GM12878 (cell line): ENCODE measurements around the gene NT5E. TPM values are rescaled to one million over a fixed set of nuclear protein-coding genes. Genes with fewer than 3 reads are reported as not detected.

Experiments used
- ATAC-seq: fragments of 200-7000 bp; cut with Tn5 transposase; 3 replicates; pipeline ENCODE4 v1.9.1; 2020; ENCODE audit warnings: mild to moderate bottlenecking, moderate library complexity
- BruUV-seq: library from RNA; stranded (reverse); fragments of 400-500 nt; replicated peaks from 2 replicates; lab custom pipeline; 2021; lab: Mats Ljungman, UMichigan
- CTCF ChIA-PET: fragments of 300-600 bp; sonication (Branson Sonifier 250); formaldehyde crosslinking; extraction: SDS; loops from one replicate; lab custom pipeline; 2021; ENCODE audit warnings: inconsistent platforms; lab: Yijun Ruan, JAX
- POLR2A ChIA-PET: fragments of 350-600 bp; formaldehyde crosslinking; extraction: SDS; loops from one replicate; lab custom pipeline; 2021; ENCODE audit warnings: inconsistent platforms; lab: Charles Lee
- RAD21 ChIA-PET: fragments of 300-600 bp; sonication (Branson Sonifier 250); formaldehyde crosslinking; loops from one replicate; lab custom pipeline; 2023; ENCODE audit warnings: antibody characterized with exemption; ENCODE audit not compliant: unreplicated experiment; lab: Charles Lee
- SMC1A ChIA-PET: fragments of 300-600 bp; sonication (Branson Sonifier 250); formaldehyde crosslinking; loops from one replicate; lab custom pipeline; 2023; ENCODE audit not compliant: unreplicated experiment, uncharacterized antibody; lab: Charles Lee
- DNase-seq: peaks from one replicate; pipeline ENCODE4 v3.0.0-alpha.2; 2011; ENCODE audit warnings: low read depth, low spot score
- FAIRE-seq: peaks from 3 replicates; lab custom pipeline; 2011; peaks lifted over from hg19 to GRCh38; lab: Jason Lieb, UNC
- H2AFZ ChIP-seq: 2 replicates; pipeline ENCODE4 v1.6.0; 2011; ENCODE audit warnings: low read depth, low read length, control low read depth; ENCODE audit not compliant: control insufficient read depth
- H3K27ac ChIP-seq: 2 replicates; pipeline ENCODE4 v1.5.1; 2011; ENCODE audit warnings: control low read depth; ENCODE audit not compliant: control insufficient read depth, insufficient read depth
- H3K27me3 ChIP-seq, 2 experiments: replicated peaks in 1 of 2; 2 replicates each; pipeline versions ENCODE4 v1.6.0 to v1.6.1; 2011; ENCODE audit warnings: low read length in 1 of 2; ENCODE audit not compliant: control insufficient read depth in 2 of 2, insufficient read depth in 2 of 2
- H3K36me3 ChIP-seq, 2 experiments: 2 replicates each; pipeline ENCODE4 v1.5.1; 2011; ENCODE audit warnings: low read length in 1 of 2; ENCODE audit not compliant: control insufficient read depth in 2 of 2, insufficient read depth in 2 of 2
- H3K4me1 ChIP-seq: 2 replicates; pipeline ENCODE4 v1.6.1; 2011; ENCODE audit warnings: mild to moderate bottlenecking, low read length, moderate library complexity, mixed read lengths; ENCODE audit not compliant: control insufficient read depth, insufficient read depth
- H3K4me2 ChIP-seq: 2 replicates; pipeline ENCODE4 v1.6.0; 2011; ENCODE audit warnings: control low read depth; ENCODE audit not compliant: control insufficient read depth, insufficient read depth
- H3K4me3 ChIP-seq: fragments of 200-600 bp; sonication (generic); 2 replicates; pipeline ENCODE4 v1.5.1; 2016
- H3K79me2 ChIP-seq: 2 replicates; pipeline ENCODE4 v1.6.0; 2011; ENCODE audit warnings: low read length; ENCODE audit not compliant: control insufficient read depth, insufficient read depth
- H3K9ac ChIP-seq: 2 replicates; pipeline ENCODE4 v1.8.0; 2011; ENCODE audit warnings: low read length, control low read depth, mixed read lengths; ENCODE audit not compliant: control insufficient read depth, insufficient read depth
- H3K9me3 ChIP-seq: replicated peaks from 3 replicates; pipeline ENCODE4 v1.5.1; 2011; ENCODE audit warnings: mild to moderate bottlenecking, low read length; ENCODE audit not compliant: control insufficient read depth, insufficient read depth
- H4K20me1 ChIP-seq: 2 replicates; pipeline ENCODE4 v1.6.0; 2011; ENCODE audit not compliant: control insufficient read depth, insufficient read depth
- BCL11A ChIP-seq: IDR thresholded peaks from 2 replicates; pipeline ENCODE4 v1.6.1; 2011; ENCODE audit warnings: low read depth, low read length
- CREM ChIP-seq: IDR thresholded peaks from 2 replicates; pipeline ENCODE4 v1.6.1; 2014; ENCODE audit warnings: antibody characterized with exemption, low read depth
- GABPA ChIP-seq: IDR thresholded peaks from 2 replicates; pipeline ENCODE4 v1.6.1; 2014; ENCODE audit warnings: antibody characterized with exemption, low read depth, mild to moderate bottlenecking, inconsistent platforms
- GATAD2B ChIP-seq: fragments of 450-650 bp; conservative IDR thresholded peaks from 2 replicates; pipeline ENCODE4 v1.6.1; 2017; ENCODE audit warnings: low read depth, mild to moderate bottlenecking, moderate library complexity
- HDAC2 ChIP-seq: fragments of 200-600 bp; sonication (generic); IDR thresholded peaks from 2 replicates; pipeline ENCODE4 v1.6.1; 2017
- MEF2B ChIP-seq: fragments of 450-650 bp; IDR thresholded peaks from 2 replicates; pipeline ENCODE4 v1.6.1; 2018; ENCODE audit warnings: mild to moderate bottlenecking, moderate library complexity; ENCODE audit not compliant: partially characterized antibody, poor library complexity, severe bottlenecking
- MYC ChIP-seq: IDR thresholded peaks from 2 replicates; pipeline ENCODE4 v1.6.1; 2011; ENCODE audit warnings: mild to moderate bottlenecking, low read length, moderate library complexity, inconsistent platforms; ENCODE audit not compliant: insufficient read depth, insufficient replicate concordance, insufficient read length, severe bottlenecking
- SMAD1 ChIP-seq: fragments of 450-650 bp; IDR thresholded peaks from 2 replicates; pipeline ENCODE4 v1.6.1; 2018; ENCODE audit warnings: mild to moderate bottlenecking, low read depth; ENCODE audit not compliant: partially characterized antibody
- TCF12 ChIP-seq: IDR thresholded peaks from 2 replicates; pipeline ENCODE4 v1.6.1; 2011; ENCODE audit warnings: low read depth, mild to moderate bottlenecking, low read length
- ZNF217 ChIP-seq: fragments of 450-650 bp; IDR thresholded peaks from 2 replicates; pipeline ENCODE4 v1.6.1; 2017; ENCODE audit warnings: antibody characterized with exemption, mild to moderate bottlenecking
- ZNF274 ChIP-seq: IDR thresholded peaks from one replicate; pipeline ENCODE4 v1.8.0; 2011; ENCODE audit not compliant: insufficient read length, insufficient read depth
- ZNF592 ChIP-seq: fragments of 450-650 bp; IDR thresholded peaks from 2 replicates; pipeline ENCODE4 v1.6.1; 2017; ENCODE audit warnings: mild to moderate bottlenecking, moderate library complexity
- ZZZ3 ChIP-seq: IDR thresholded peaks from 2 replicates; pipeline ENCODE4 v1.6.1; 2011; ENCODE audit warnings: low read depth; ENCODE audit not compliant: control insufficient read depth, insufficient read length
- WGBS: methylation state at CpG from one replicate; pipeline ENCODE4 v1.1.6; 2016; ENCODE audit warnings: low lambda C conversion rate; ENCODE audit not compliant: insufficient replicate concordance, insufficient coverage; ENCODE audit errors: missing lambda C conversion rate; 5-methylcytosine and 5-hydroxymethylcytosine counted together
- in situ Hi-C: fragments of 300-500 bp; cut with MboI; formaldehyde crosslinking; loops from 9 replicates; pipeline ENCODE4 v1.14.3; 2018; ENCODE audit warnings: mixed read lengths
- intact Hi-C: fragments of 100-400 bp; cut with micrococcal nuclease; formaldehyde crosslinking; loops from one replicate; pipeline ENCODE4 v1.14.2; 2022; ENCODE audit not compliant: unreplicated experiment
- polyA plus RNA-seq, 11 experiments: library from polyadenylated mRNA; depleted of rRNA in 4 of 11; unstranded in 6 of 11; stranded (reverse) in 5 of 11; fragments of >200 nt; fragmentation: Nextera tagmentation in 4 of 11; fragmentation: Illumina TruSeq in 1 of 11; extraction: Ambion mirVana in 4 of 11; extraction: Trizol in 1 of 11; gene quantifications; 1 replicate in 1 of 11; 2 replicates in 10 of 11; pipeline versions ENCODE4 v1.2.1 to v1.2.3, GENCODE V29; 2011 to 2016; ENCODE audit warnings: inconsistent platforms in 2 of 11, missing spikeins in 2 of 11, low read depth in 1 of 11
- total RNA-seq, 4 experiments: library from RNA; depleted of rRNA in 3 of 4; stranded (reverse); fragments of >200 nt in 3 of 4; fragmentation: Illumina TruSeq in 1 of 4; extraction: Trizol in 1 of 4; gene quantifications; 2 replicates each; pipeline versions ENCODE4 v1.2.1 to v1.2.3, GENCODE V29; 2013 to 2021
- TF ChIP-seq, protein P1 (sequence below): fragments of 450-650 bp; IDR thresholded peaks from 2 replicates; pipeline ENCODE4 v1.6.1; 2016; ENCODE audit warnings: mild to moderate bottlenecking

NT5E gene
- total and polyA plus RNA-seq, 10 of the 15 experiments (the other 5 are each of a cell fraction or from before 2014, with no cell fraction given) = 1.9 to 9.7 (median 7.3) TPM

- TF ChIP-seq, protein P1, sequence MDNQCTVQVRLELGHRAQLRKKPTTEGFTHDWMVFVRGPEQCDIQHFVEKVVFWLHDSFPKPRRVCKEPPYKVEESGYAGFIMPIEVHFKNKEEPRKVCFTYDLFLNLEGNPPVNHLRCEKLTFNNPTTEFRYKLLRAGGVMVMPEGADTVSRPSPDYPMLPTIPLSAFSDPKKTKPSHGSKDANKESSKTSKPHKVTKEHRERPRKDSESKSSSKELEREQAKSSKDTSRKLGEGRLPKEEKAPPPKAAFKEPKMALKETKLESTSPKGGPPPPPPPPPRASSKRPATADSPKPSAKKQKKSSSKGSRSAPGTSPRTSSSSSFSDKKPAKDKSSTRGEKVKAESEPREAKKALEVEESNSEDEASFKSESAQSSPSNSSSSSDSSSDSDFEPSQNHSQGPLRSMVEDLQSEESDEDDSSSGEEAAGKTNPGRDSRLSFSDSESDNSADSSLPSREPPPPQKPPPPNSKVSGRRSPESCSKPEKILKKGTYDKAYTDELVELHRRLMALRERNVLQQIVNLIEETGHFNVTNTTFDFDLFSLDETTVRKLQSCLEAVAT = no peak
- no peak for TF ChIP-seq ZNF217
Measured at GRCh38 chr6:85462673-85463072, 12.8 kb downstream of the NT5E start (continued).

- Histone ChIP-seq H2AFZ (no peak overlapping the region), H3K27ac (no peak overlapping the region), H3K9ac (no peak overlapping the region), H3K27me3 (no peaks in the 10 kb centered on the region), H3K9me3 (no peaks in the 10 kb centered on the region), H3K36me3 (no peaks in the 10 kb centered on the region), H3K4me3 (no peak overlapping the region), H4K20me1 (no peaks in the 10 kb centered on the region), H3K4me1 (peaks cover 48% of the 10 kb centered on the region), H3K79me2 (no peaks in the 10 kb centered on the region), H3K4me2 (no peak overlapping the region)
- SMC1A ChIA-PET = interaction anchor here (0.9 to 9.8 kb wide), 11 partner anchors 10 to 109 kb away, joined by 3 to 138 read pairs (median 6); partner anchors contain the start of gene NT5E
- RAD21 ChIA-PET = interaction anchor here (0.7 to 7.3 kb wide), 6 partner anchors 8 to 73 kb away, joined by 3 to 76 read pairs (median 4); partner anchors contain the start of gene NT5E
- DNase-seq (no peak), FAIRE-seq (no peak), ATAC-seq (no peak)
- 96% methylated on average over 4 of the region's 4 CpGs for WGBS
- no TSS peak for BruUV-seq
- TF ChIP-seq GABPA (no peak), BCL11A (no peak), HDAC2 (no peak), MEF2B (no peak), GATAD2B (no peak), MYC (no peak), CREM (no peak), ZNF274 (no peak), TCF12 (no peak), ZZZ3 (no peak), SMAD1 (no peak), ZNF592 (no peak)
- intact Hi-C loops (no loop called here), in situ Hi-C loops (no loop called here)
- CTCF ChIA-PET = interaction anchor here (0.6 to 3.8 kb wide), 10 partner anchors 9 to 1474 kb away, joined by 3 to 52 read pairs (median 6); partner anchors contain the start of genes HTR1E and NT5E
- POLR2A ChIA-PET = interaction anchor here (1.1 to 8.0 kb wide), 3 partner anchors 9 to 214 kb away, joined by 4 to 64 read pairs (median 4); partner anchors contain the start of gene NT5E
Measured at GRCh38 chr6:85463621-85464259, 13.9 kb downstream of the NT5E start.
